Measurements from ENCODE around the gene ENPP3. TPM values are rescaled to one million over a fixed set of nuclear protein-coding genes. Genes with fewer than 3 reads are reported as not detected.

Gene ENPP3
- total and polyA plus RNA-seq, 2 donors (not counting 1 experiment from before 2014, with no cell fraction given) = 0.18 to 0.25 TPM

- Histone ChIP-seq H3K36me3 (replicated peaks in 1 of 2; ENCODE audit: control extremely low read depth in 1 of 2, control insufficient read depth in 1 of 2, extremely low read depth in 1 of 2, insufficient read depth in 2 of 2, low read length in 1 of 2) (no peaks in the 10 kb centered on the region), H2AFZ (ENCODE audit: insufficient read depth, low read depth, low read length, poor library complexity, severe bottlenecking) (no peak overlapping the region), H3K4me2 (replicated peaks; ENCODE audit: low read depth, low read length, poor library complexity, severe bottlenecking) (no peak overlapping the region), H3K4me1 (ENCODE audit: control insufficient read depth in 2 of 2, insufficient read depth in 2 of 2, low read length in 2 of 2) (no peaks in the 10 kb centered on the region), H3K27me3 (replicated peaks in 1 of 4; ENCODE audit: control extremely low read depth in 1 of 4, control insufficient read depth in 3 of 4, insufficient read depth in 4 of 4, low read length in 3 of 4) (no peaks in the 10 kb centered on the region), H3K9ac (ENCODE audit: low read length) (no peak overlapping the region), H3K4me3 (ENCODE audit: control extremely low read depth in 1 of 5, extremely low read depth in 1 of 5, insufficient read depth in 1 of 5, low read depth in 2 of 5, low read length in 4 of 5) (no peak overlapping the region), H3K79me2 (ENCODE audit: control insufficient read depth, insufficient read depth, low read length) (no peaks in the 10 kb centered on the region), H3K27ac (ENCODE audit: low read length in 2 of 2) (no peak overlapping the region), H3K9me3 (ENCODE audit: control extremely low read depth in 1 of 3, control insufficient read depth in 2 of 3, insufficient read depth in 1 of 3, low read length in 2 of 3) (no peaks in the 10 kb centered on the region), H4K20me1 (ENCODE audit: control insufficient read depth, insufficient read depth, low read length, poor library complexity, severe bottlenecking) (no peaks in the 10 kb centered on the region)
- TF ChIP-seq CTCF (IDR thresholded peaks at IDR 0.05) = no peak
- TF ChIP-seq EZH2 (IDR thresholded peaks at IDR 0.05; ENCODE audit: borderline replicate concordance, insufficient read depth, low read depth, low read length, poor library complexity, severe bottlenecking) = no peak
- intact Hi-C loops (cut with micrococcal nuclease) = no loop called here
- no peaks in the 10 kb centered on the region for H3K9me3 Mint-ChIP-seq (ENCODE audit: insufficient read depth)
- no peak overlapping the region for H3K4me3 Mint-ChIP-seq
- no peak overlapping the region for H3K27ac Mint-ChIP-seq
- no peaks in the 10 kb centered on the region for H3K4me1 Mint-ChIP-seq
- 100% methylated on average over 1 of the region's 2 CpGs for WGBS (ENCODE audit: insufficient coverage)
- ATAC-seq (ENCODE audit: low read depth) (no peak), DNase-seq (no peak)
- no peaks in the 10 kb centered on the region for H3K27me3 Mint-ChIP-seq
- ChIA-PET POLR2A (no interaction called here), CTCF (no interaction called here)
Observed at GRCh38 chr6:131779304-131779703, 142.2 kb downstream of the ENPP3 start.

- Histone ChIP-seq H3K27ac (ENCODE audit: low read length in 2 of 2) (no peak overlapping the region), H3K9ac (ENCODE audit: low read length) (no peak overlapping the region), H3K36me3 (replicated peaks in 1 of 2; ENCODE audit: control extremely low read depth in 1 of 2, control insufficient read depth in 1 of 2, extremely low read depth in 1 of 2, insufficient read depth in 2 of 2, low read length in 1 of 2) (no peaks in the 10 kb centered on the region), H4K20me1 (ENCODE audit: control insufficient read depth, insufficient read depth, low read length, poor library complexity, severe bottlenecking) (no peaks in the 10 kb centered on the region), H3K27me3 (replicated peaks in 1 of 4; ENCODE audit: control extremely low read depth in 1 of 4, control insufficient read depth in 3 of 4, insufficient read depth in 4 of 4, low read length in 3 of 4) (no peaks in the 10 kb centered on the region), H3K79me2 (ENCODE audit: control insufficient read depth, insufficient read depth, low read length) (no peaks in the 10 kb centered on the region), H3K4me2 (replicated peaks; ENCODE audit: low read depth, low read length, poor library complexity, severe bottlenecking) (no peak overlapping the region), H2AFZ (ENCODE audit: insufficient read depth, low read depth, low read length, poor library complexity, severe bottlenecking) (no peak overlapping the region), H3K9me3 (ENCODE audit: control extremely low read depth in 1 of 3, control insufficient read depth in 2 of 3, insufficient read depth in 1 of 3, low read length in 2 of 3) (no peaks in the 10 kb centered on the region), H3K4me1 (ENCODE audit: control insufficient read depth in 2 of 2, insufficient read depth in 2 of 2, low read length in 2 of 2) (no peaks in the 10 kb centered on the region), H3K4me3 (ENCODE audit: control extremely low read depth in 1 of 5, extremely low read depth in 1 of 5, insufficient read depth in 1 of 5, low read depth in 2 of 5, low read length in 4 of 5) (no peak overlapping the region)
- TF ChIP-seq CTCF (IDR thresholded peaks at IDR 0.05) = no peak
- TF ChIP-seq EZH2 (IDR thresholded peaks at IDR 0.05; ENCODE audit: borderline replicate concordance, insufficient read depth, low read depth, low read length, poor library complexity, severe bottlenecking) = no peak
- POLR2A ChIA-PET = no interaction called here
- no peak for ATAC-seq (ENCODE audit: low read depth)
- intact Hi-C loops (cut with micrococcal nuclease) = no loop called here
- peaks cover 10% of the 10 kb centered on the region for H3K27me3 Mint-ChIP-seq
- H3K4me1 Mint-ChIP-seq = no peaks in the 10 kb centered on the region
- 93% methylated on average over 8 of the region's 11 CpGs for WGBS (ENCODE audit: insufficient coverage)
- CTCF ChIA-PET = no interaction called here
- H3K27ac Mint-ChIP-seq = no peak overlapping the region
- no peaks in the 10 kb centered on the region for H3K9me3 Mint-ChIP-seq (ENCODE audit: insufficient read depth)
- H3K4me3 Mint-ChIP-seq = no peak overlapping the region
- no peak for DNase-seq
Observed at GRCh38 chr6:131780600-131780999, 143.5 kb downstream of the ENPP3 start.
